ENCODE measurements around the gene RAB33A.

Gene RAB33A

GRCh38 chrX:130173190-130173895 is 1.6 kb downstream of the RAB33A start:
- TF ChIP-seq SPI1 (IDR thresholded peaks at IDR 0.05; ENCODE audit: borderline replicate concordance, low read depth) (peak; percentile 46; the same call in 1 of the 2 replicates), CTCF (IDR thresholded peaks at IDR 0.05; ENCODE audit: insufficient read depth, low read length) (no peak)
- no peaks in the 10 kb centered on the region for H3K27me3 ChIP-seq (ENCODE audit: insufficient read depth, poor library complexity, severe bottlenecking)
- peak; percentile 36 to 71 for DNase-seq (ENCODE audit: low read depth in 1 of 2, low spot score in 1 of 2)
- H3K27ac ChIP-seq (replicated peaks), result peak overlapping the region; percentile 80
- peak overlapping the region; percentile 52 for H3K4me3 ChIP-seq (replicated peaks; ENCODE audit: insufficient read depth, low read length)

GRCh38 chrX:130174045-130174704 is 2.4 kb downstream of the RAB33A start:
- Histone ChIP-seq H3K27me3 (ENCODE audit: insufficient read depth, poor library complexity, severe bottlenecking) (no peaks in the 10 kb centered on the region), H3K27ac (replicated peaks) (peak overlapping the region; percentile 80), H3K4me3 (replicated peaks; ENCODE audit: insufficient read depth, low read length) (peak overlapping the region; percentile 52)
- no peak for TF ChIP-seq CTCF (IDR thresholded peaks at IDR 0.05; ENCODE audit: insufficient read depth, low read length)
- no peak for TF ChIP-seq REST (IDR thresholded peaks at IDR 0.05; ENCODE audit: insufficient replicate concordance, low read depth)
- TF ChIP-seq GABPA (IDR thresholded peaks at IDR 0.05; ENCODE audit: low read depth), result no peak
- no peak for TF ChIP-seq SPI1 (IDR thresholded peaks at IDR 0.05; ENCODE audit: borderline replicate concordance, low read depth)
- TF ChIP-seq POLR2AphosphoS5 (IDR thresholded peaks at IDR 0.05; ENCODE audit: low read depth), result no peak
- DNase-seq (ENCODE audit: low read depth in 1 of 2, low spot score in 1 of 2), result no peak

- TF ChIP-seq SPI1 (IDR thresholded peaks at IDR 0.05; ENCODE audit: borderline replicate concordance, low read depth) (no peak), POLR2AphosphoS5 (IDR thresholded peaks at IDR 0.05; ENCODE audit: low read depth) (no peak)
- no peak for DNase-seq (ENCODE audit: low read depth in 1 of 2, low spot score in 1 of 2)
- Histone ChIP-seq H3K27ac (replicated peaks) (no peak overlapping the region), H3K4me3 (replicated peaks; ENCODE audit: insufficient read depth, low read length) (no peak overlapping the region), H3K27me3 (ENCODE audit: insufficient read depth, poor library complexity, severe bottlenecking) (no peaks in the 10 kb centered on the region)
Observed at GRCh38 chrX:130174937-130175336, 3.2 kb downstream of the RAB33A start.

GRCh38 chrX:130176354-130176776 is 4.6 kb downstream of the RAB33A start:
- no peak overlapping the region for H3K4me3 ChIP-seq (replicated peaks; ENCODE audit: insufficient read depth, low read length)
- TF ChIP-seq REST (IDR thresholded peaks at IDR 0.05; ENCODE audit: insufficient replicate concordance, low read depth) (no peak), POLR2AphosphoS5 (IDR thresholded peaks at IDR 0.05; ENCODE audit: low read depth) (no peak)
- no peak overlapping the region for H3K27ac ChIP-seq (replicated peaks)
- H3K27me3 ChIP-seq (ENCODE audit: insufficient read depth, poor library complexity, severe bottlenecking), result no peaks in the 10 kb centered on the region
- peak in 1 of 2 experiments; percentile 20 for DNase-seq (ENCODE audit: low read depth in 1 of 2, low spot score in 1 of 2)

All from HL-60 (cell line).